ENCODE measurements around the gene SGSM2.

Gene SGSM2

DNA sequence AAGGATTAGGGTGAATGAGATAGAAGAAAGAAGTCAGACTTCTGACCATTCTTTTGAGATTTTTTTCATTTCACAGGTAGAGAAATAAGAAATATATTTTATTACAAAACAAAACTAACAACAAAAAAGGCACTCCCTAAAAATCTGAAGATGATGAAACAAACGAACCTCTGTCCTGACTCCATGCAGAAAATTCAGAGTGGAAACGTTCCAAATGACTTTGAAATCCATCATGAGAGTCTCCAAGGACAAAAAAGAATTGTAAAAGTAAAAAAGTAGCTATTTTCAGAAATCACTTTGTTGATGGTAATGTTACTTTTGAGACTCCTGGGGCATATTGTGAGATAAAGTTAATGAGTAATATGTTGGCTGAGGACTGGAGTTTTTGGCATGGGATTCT, 89.9 kb downstream of the SGSM2 start:
- DNase-seq = no peak

DNA sequence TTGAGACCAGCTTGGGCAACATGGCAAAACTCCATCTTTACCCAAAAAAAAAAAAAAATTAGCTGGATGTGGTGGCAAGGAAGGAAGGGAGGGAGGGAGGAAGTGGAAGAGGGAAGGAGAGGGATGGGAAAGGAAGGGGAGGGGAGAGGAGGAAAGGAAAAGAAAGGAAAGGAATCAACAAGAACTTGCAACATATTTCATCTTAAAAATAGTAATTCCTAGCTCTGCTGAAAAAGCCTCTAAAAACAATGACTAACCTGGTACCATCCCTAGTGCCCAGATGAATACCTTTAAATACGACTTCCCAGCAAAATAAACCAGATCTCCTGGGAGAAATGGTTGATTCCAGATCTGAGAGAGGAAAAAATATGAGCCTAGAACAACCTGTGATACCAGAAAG, 90.6 kb downstream of the SGSM2 start:
- DNase-seq = no peak
